ENCODE results near the gene CALCOCO2.

The CALCOCO2 gene

DNA sequence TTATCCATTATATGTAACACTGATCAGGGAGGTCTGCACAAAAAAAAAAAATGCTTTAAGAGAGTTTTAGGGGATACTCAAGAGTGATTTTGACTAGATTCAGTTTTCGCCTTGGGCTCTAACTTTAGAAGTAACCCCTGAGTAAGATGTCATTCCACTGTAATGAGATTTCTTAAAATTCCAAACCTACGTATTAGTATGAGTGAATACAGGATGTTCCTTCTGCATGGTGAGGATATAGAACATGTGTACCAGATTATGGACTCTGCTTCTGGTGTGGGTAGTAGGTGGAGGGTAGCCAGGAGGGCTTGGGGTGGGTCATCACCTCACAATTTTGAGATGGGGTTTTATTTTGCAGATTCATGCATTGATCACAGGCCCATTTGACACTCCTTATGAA is 81.6 kb downstream of the CALCOCO2 start:
- no peak for DNase-seq (ENCODE audit: low read depth in 1 of 2, low spot score in 1 of 2)
- no peak overlapping the region for H3K27ac ChIP-seq (replicated peaks)
- no peak overlapping the region for H3K4me3 ChIP-seq (replicated peaks; ENCODE audit: insufficient read depth, low read length)
- no peaks in the 10 kb centered on the region for H3K27me3 ChIP-seq (ENCODE audit: insufficient read depth, poor library complexity, severe bottlenecking)
- TF ChIP-seq GABPA (IDR thresholded peaks at IDR 0.05; ENCODE audit: low read depth) (no peak), CTCF (IDR thresholded peaks at IDR 0.05; ENCODE audit: insufficient read depth, low read length) (no peak), POLR2AphosphoS5 (IDR thresholded peaks at IDR 0.05; ENCODE audit: low read depth) (no peak), SPI1 (IDR thresholded peaks at IDR 0.05; ENCODE audit: borderline replicate concordance, low read depth) (no peak)
- TF ChIP-seq, protein P1, sequence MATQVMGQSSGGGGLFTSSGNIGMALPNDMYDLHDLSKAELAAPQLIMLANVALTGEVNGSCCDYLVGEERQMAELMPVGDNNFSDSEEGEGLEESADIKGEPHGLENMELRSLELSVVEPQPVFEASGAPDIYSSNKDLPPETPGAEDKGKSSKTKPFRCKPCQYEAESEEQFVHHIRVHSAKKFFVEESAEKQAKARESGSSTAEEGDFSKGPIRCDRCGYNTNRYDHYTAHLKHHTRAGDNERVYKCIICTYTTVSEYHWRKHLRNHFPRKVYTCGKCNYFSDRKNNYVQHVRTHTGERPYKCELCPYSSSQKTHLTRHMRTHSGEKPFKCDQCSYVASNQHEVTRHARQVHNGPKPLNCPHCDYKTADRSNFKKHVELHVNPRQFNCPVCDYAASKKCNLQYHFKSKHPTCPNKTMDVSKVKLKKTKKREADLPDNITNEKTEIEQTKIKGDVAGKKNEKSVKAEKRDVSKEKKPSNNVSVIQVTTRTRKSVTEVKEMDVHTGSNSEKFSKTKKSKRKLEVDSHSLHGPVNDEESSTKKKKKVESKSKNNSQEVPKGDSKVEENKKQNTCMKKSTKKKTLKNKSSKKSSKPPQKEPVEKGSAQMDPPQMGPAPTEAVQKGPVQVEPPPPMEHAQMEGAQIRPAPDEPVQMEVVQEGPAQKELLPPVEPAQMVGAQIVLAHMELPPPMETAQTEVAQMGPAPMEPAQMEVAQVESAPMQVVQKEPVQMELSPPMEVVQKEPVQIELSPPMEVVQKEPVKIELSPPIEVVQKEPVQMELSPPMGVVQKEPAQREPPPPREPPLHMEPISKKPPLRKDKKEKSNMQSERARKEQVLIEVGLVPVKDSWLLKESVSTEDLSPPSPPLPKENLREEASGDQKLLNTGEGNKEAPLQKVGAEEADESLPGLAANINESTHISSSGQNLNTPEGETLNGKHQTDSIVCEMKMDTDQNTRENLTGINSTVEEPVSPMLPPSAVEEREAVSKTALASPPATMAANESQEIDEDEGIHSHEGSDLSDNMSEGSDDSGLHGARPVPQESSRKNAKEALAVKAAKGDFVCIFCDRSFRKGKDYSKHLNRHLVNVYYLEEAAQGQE (IDR thresholded peaks at IDR 0.05; ENCODE audit: insufficient replicate concordance, low read depth): no peak

Data from HL-60 (cell line).